IPS DF 19.7 (cell line): ENCODE data around the gene CELF2.
"Not testable (repeated sequence)": the region's sequence is repeated elsewhere in the genome, so short reads cannot be mapped to it uniquely, and the experiment has no call there.

Experiments used
- DNase-seq: peaks from one replicate; pipeline ENCODE4 v3.0.0-alpha.2; 2013; ENCODE audit warnings: low read depth, low spot score

The CELF2 gene

GRCh38 chr10:11096422-11096821 lies 78.8 kb downstream of the CELF2 start:
- DNase-seq: no peak

DNA sequence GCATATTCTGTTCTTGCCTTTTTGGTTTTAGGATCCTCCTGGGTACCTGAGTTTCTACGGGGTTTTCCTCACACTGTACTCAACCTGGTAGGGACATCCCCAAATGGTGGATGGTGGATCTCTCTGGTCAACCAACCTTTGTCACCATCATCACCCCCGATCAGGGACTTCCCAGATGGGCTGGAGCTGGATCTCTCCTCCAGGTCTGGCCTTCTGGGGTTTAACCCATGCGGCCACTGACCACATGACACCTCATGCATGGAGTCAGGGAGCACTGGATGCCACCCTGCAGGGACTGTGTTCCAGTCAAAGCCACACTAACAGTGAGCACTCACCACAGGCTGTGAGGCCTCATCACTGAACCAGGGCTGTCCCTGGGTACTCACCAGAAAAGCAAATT lies 80.0 kb downstream of the CELF2 start:
- no peak for DNase-seq

- DNase-seq: no peak
Measured at GRCh38 chr10:11098666-11099065, 81.0 kb downstream of the CELF2 start.

DNA sequence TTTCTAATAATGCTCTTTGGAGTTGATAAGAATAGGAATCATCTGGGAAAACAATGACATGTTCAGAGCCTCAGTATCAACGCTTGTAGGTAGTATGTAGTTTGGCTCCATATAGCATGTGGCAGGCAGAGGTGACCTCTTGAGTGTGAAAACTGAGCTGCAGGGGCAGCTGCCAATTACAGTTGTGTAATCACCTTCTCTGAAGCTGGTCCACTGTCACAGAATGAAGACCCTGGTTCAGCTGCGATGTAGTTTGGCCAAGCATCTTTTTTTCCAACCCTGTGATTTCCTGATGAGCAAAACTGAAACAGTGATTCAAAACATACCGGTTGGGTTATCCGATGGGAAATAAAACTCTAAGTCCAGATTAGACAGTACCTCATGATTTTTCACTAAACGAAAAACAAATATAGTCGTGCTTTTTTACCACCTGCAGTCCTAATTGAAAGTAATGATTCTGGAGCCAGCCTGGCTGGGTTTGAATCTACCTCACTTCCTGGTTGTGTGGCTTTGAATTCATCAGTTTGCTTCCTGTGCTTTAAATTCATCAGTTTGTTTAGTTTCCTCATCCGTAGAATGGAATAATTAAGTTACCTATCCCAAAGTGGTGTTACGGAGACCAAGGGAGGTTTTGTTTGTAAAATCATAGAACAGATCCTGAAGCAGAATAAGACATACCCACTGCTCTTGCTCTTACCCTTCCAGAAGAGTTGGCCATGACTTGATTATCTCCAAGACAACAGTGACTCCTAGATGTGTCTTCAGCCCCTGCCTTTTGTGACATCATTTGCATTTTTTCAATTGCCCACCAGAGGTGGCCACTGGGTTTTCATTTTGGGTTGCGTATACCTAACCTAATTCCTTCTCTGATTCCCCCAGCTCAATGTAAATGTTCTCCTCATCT lies 87.4 kb downstream of the CELF2 start:
- no peak for DNase-seq

- no peak for DNase-seq
Measured at GRCh38 chr10:11105676-11106004, 88.0 kb downstream of the CELF2 start.

DNA sequence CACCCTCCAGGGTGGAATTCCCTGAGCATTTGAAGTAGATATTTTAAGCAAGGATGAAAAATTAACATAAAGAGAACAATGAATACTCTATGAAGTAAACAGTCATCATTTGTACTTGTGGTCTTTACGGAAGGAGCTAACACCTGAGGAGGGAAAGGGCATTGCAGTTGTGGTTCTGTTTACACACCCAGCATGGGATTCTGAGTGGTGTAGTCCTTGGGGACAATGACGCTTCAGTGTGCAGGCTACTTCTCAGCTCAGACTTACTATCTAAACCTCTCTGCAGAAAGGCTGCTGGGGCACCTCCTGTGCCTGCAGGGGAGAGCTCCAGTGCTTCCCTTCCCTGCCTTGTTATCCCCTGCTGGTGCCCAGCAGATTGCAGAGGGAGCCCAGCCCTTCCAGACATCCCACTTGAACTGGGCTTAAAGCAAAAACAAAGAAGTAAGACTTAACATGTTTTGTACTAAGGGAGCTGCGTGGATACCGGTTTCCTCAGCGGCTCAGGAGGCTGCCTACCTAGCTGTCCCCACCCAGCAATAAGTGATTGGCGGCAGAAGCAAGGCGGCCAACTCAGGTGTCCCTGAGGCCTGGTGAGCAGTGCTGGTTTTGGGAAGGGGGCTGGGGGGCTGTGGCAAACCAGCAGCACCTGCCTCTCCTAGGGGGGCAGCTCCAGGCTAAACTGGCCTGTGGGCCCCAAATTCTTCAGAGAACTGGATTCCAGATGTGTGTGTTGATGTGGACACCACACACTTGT lies 89.1 kb downstream of the CELF2 start:
- no peak for DNase-seq

DNA sequence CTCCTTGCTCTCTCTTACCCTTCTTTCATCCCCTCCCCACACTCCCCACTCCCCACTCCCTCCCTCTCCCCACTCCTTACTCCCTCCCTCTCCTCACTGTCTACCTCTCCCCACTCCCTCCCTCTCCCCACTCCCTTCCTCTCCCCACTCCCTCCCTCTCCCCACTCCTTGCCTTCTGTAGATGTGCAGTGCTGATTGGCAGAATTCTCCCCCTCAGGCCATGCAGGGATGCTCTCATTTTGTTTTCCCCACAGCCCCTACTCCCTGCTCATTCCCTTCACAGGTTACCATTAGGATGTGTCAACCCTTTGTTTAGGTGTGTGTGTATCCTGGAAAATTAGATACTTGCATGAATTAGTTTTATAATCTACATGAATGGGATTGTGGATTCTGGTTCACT lies 90.3 kb downstream of the CELF2 start:
- DNase-seq: no peak

DNA sequence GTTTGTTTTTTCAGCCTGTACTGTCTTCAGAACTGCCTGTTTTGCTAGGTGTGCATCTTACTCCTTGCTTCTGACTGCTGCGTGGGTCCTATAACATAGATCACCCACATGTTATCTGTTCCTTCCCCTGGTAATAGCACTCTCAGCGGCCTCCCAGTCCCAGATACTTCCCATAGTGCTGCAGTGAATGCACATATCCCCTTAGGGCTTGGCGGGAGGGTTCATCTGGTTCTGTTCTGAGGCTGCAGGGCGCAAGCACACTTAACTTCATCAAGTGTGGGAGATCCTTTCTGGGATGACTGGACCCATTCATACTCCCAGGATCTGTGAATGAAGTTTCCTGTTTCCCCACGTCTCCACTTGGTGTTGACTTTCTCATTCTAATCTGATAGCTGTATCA lies 90.7 kb downstream of the CELF2 start:
- no peak for DNase-seq

- no peak for DNase-seq
Measured at GRCh38 chr10:11109590-11109989, 91.9 kb downstream of the CELF2 start.

DNA sequence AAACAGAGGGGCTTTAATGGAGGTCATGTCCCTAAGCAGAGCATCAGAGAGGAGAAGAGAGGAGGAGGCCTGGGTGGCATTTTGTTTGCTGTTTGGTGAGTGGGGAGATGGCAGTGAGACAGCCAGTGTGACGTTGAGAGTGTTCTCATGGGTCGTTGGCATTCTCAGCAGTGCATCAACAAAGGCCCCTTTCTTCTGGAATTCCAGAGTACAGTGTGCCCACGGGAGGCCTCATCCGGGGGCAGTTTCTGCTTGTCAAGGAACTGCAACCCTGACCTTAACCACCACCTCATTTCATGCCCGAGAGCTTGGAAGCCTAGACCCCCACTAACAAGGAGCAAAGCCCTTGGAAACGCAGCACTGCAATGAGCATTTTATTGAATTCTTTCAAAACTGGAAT lies 92.9 kb downstream of the CELF2 start:
- no peak for DNase-seq

DNA sequence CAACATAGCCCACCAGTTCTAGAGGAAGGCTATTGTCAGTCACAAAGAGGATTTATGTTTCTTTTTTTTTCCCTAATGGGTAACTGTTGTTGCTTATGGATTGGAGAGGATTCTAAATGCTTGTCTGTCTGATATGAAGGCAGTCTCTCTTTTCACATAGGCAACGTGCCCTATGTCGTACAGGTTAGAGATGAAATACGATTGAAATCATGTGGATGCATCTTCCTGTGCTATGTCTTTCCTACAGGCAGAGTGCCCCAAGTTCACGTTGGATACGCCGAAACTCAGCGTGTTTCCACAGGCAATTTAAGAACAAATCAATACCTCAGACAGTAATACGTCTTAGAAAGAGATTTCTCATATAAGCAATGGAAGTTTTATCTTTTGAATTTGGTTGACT lies 93.8 kb downstream of the CELF2 start:
- no peak for DNase-seq

DNA sequence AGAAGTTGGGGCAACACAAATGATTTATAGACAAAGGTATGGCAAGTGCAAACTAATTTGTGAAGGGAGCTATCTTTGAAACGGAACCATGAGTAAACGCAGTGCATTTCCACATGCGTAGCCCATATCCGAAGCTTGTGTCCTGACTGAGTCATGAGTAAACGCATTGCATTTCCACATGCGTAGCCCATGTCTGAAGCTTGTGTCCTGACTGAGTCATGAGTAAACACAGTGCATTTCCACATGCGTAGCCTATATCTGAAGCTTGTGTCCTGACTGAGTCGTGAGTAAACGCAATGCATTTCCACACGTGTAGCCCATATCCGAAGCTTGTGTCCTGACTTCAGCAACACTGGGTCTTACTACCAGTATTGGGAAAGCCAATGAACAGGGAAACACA lies 95.0 kb downstream of the CELF2 start:
- no peak for DNase-seq

DNA sequence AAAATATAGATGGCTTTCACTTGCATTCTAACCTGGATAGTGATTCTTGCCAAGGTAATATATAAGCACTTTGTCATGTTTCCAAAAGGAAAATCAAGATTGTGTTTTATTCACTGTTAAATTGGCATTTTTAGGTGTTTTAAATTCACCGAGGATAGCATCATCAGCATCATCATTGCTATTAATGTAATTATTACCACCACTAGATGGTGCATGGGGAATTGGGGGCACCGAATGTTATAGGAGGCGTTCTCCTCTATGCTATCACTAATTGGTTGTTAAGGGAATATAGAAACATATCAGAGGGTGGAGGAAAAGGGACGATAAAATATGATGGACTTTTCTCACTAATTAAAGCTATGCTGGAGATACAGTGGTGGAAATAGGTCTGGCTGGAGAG lies 95.5 kb downstream of the CELF2 start:
- no peak for DNase-seq

GRCh38 chr10:11114269-11114668 lies 96.6 kb downstream of the CELF2 start:
- no peak for DNase-seq

GRCh38 chr10:11115337-11115736 lies 97.7 kb downstream of the CELF2 start:
- no peak for DNase-seq

DNA sequence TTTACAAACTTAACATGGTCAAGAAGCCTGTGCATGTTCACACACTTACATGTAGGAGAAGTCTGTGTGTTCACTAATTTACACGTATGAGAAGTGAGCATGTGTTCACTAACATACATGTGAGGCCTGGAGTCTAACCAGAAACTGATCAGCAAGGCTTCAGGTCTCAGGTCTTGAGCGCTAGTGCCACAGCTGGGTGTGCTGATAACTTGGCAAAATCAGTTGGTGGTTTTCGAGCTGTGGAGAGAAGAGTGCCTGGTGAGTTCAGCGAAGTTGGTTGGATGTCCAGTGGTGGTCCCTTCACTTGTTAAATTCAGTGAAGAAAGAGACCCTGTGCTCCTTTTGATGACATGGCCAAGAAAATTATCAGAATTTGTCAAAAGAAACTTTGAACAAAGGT lies 98.7 kb downstream of the CELF2 start:
- no peak for DNase-seq

- DNase-seq: no peak
Measured at GRCh38 chr10:11116817-11117216, 99.1 kb downstream of the CELF2 start.

DNA sequence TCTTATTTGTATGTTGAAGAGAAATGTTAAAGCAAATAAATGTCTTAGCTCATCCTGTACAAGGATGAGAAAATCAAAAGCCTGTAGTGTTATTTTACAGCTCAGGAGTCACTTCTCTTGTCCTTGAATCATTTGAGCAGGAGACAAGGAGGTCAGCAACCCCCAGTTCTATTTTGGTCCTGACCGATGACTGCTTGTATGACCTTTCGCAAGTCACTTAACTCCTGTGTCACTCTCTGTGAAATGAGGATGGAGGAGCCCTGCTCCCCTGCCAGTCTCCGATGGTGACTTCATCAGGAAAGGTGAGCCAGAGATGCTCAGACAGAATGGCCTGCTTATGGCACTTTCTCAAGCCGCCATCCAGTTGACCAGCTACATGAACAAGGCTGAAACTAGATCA lies 101.0 kb downstream of the CELF2 start:
- DNase-seq: no peak

DNA sequence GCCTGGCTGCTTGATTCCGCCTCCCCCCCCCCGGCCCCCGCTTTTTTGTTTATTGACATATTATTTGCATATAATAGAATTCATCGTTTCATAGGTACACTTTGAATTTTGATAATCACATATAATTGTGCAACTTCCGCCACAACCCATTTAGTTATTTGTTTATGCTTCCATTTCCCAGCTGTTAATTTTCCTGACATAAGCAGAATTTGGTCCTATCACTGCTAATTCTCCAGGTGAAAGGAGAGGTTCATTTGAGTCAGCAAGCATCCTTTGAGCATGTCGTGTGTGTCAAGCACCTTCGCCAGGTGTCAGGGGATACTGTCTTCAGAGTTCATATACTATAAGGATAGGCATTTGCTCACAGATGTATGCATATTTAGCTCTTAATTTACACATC lies 102.2 kb downstream of the CELF2 start:
- no peak for DNase-seq

DNA sequence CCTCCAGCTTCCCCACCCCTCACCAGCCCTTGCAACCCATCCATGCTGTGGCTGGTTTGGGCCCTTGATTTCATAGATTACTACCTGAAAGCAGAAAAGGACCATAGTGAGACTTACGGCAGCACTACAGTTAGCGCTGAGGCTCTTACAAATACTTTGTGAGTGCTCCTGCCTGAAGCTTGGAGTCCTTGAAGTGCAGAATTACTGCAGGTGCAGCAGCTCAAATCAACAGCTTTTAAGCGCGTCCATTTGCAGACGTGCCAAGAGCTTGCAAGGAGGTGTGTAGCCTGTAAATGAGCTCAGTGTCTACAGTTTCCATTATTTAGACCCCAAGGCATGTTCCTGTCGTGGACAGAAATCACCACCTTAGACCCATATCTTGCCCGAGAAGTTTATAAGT lies 103.0 kb downstream of the CELF2 start:
- DNase-seq: no peak

- DNase-seq: not testable (repeated sequence)
Measured at GRCh38 chr10:11123892-11124291, 106.2 kb downstream of the CELF2 start.

- no peak for DNase-seq
Measured at GRCh38 chr10:11125004-11125403, 107.3 kb downstream of the CELF2 start.

GRCh38 chr10:11127017-11127416 lies 109.3 kb downstream of the CELF2 start:
- DNase-seq: not testable (repeated sequence)
